AG10803 (cell line): ENCODE results near the gene MDM1.

Experiments used
- DNase-seq: peaks from one replicate; pipeline ENCODE4 v3.0.0; 2010; ENCODE audit warnings: low read depth
- H3K4me3 ChIP-seq: 2 replicates; pipeline ENCODE4 v1.5.1; 2011; ENCODE audit warnings: mild to moderate bottlenecking, low read length, control low read depth
- CTCF ChIP-seq: conservative IDR thresholded peaks from 2 replicates; pipeline ENCODE4 v1.5.1; 2011; ENCODE audit warnings: mild to moderate bottlenecking, low read length, control low read depth, inconsistent platforms

The MDM1 gene

GRCh38 chr12:68374307-68374982, 42.3 kb upstream of the MDM1 start:
- H3K4me3 ChIP-seq: no peak overlapping the region
- no peak for TF ChIP-seq CTCF
- DNase-seq: no peak

- no peak for DNase-seq
- TF ChIP-seq CTCF: no peak
- H3K4me3 ChIP-seq: no peak overlapping the region
Measured at GRCh38 chr12:68370667-68371066, 38.5 kb upstream of the MDM1 start.

GRCh38 chr12:68370006-68370590, 37.9 kb upstream of the MDM1 start:
- no peak overlapping the region for H3K4me3 ChIP-seq
- TF ChIP-seq CTCF: no peak

GRCh38 chr12:68368327-68368726, 36.2 kb upstream of the MDM1 start:
- TF ChIP-seq CTCF: no peak
- H3K4me3 ChIP-seq: no peak overlapping the region
- peak; percentile 47 for DNase-seq

More at GRCh38 chr12:68370006-68370590, 37.9 kb upstream of the MDM1 start:
- no peak for DNase-seq

- peak; percentile 57 for DNase-seq
- H3K4me3 ChIP-seq: no peak overlapping the region
- TF ChIP-seq CTCF: no peak
Measured at GRCh38 chr12:68367903-68368302, 35.7 kb upstream of the MDM1 start.

GRCh38 chr12:68367116-68367515, 35.0 kb upstream of the MDM1 start:
- no peak for DNase-seq
- TF ChIP-seq CTCF: no peak
- no peak overlapping the region for H3K4me3 ChIP-seq

GRCh38 chr12:68364893-68365725, 32.9 kb upstream of the MDM1 start:
- peak; percentile 99 for DNase-seq
- TF ChIP-seq CTCF: no peak
- H3K4me3 ChIP-seq: peak overlapping the region; percentile 45
